ENCODE measurements around the gene TMC5.

Gene TMC5

DNA sequence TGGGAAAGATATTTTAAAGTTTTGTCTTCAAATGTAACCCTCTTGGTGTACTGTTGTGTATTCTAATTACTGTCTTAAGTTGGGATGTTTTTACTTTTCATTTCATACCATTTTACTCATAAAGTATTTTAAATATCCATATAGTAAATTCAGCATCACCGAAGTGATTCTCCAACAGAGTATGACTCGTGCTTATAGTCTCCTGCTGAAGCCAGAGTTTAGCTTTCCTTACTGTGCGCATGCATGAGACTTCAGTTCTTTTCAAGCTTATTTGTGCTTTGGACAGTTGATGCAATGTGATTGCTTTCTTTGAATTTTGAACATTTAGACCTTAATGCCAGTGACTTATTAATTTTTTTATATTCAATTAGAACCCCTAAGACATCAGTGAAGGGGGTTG, 130.5 kb downstream of the TMC5 start:
- Histone ChIP-seq H3K9me3 (ENCODE audit: severe bottlenecking) (no peaks in the 10 kb centered on the region), H3K4me1 (ENCODE audit: insufficient read depth, poor library complexity, severe bottlenecking) (no peaks in the 10 kb centered on the region), H3K27ac (ENCODE audit: poor library complexity, severe bottlenecking) (no peak overlapping the region), H3K36me3 (ENCODE audit: low read depth) (peaks cover 80% of the 10 kb centered on the region), H3K27me3 (ENCODE audit: insufficient read depth, poor library complexity, severe bottlenecking) (no peaks in the 10 kb centered on the region), H3K4me3 (ENCODE audit: severe bottlenecking) (no peak overlapping the region)
- TF ChIP-seq, protein P1, sequence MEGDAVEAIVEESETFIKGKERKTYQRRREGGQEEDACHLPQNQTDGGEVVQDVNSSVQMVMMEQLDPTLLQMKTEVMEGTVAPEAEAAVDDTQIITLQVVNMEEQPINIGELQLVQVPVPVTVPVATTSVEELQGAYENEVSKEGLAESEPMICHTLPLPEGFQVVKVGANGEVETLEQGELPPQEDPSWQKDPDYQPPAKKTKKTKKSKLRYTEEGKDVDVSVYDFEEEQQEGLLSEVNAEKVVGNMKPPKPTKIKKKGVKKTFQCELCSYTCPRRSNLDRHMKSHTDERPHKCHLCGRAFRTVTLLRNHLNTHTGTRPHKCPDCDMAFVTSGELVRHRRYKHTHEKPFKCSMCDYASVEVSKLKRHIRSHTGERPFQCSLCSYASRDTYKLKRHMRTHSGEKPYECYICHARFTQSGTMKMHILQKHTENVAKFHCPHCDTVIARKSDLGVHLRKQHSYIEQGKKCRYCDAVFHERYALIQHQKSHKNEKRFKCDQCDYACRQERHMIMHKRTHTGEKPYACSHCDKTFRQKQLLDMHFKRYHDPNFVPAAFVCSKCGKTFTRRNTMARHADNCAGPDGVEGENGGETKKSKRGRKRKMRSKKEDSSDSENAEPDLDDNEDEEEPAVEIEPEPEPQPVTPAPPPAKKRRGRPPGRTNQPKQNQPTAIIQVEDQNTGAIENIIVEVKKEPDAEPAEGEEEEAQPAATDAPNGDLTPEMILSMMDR (IDR thresholded peaks at IDR 0.05; ENCODE audit: poor library complexity, severe bottlenecking), result no peak
- ATAC-seq (ENCODE audit: low read depth) (no peak), DNase-seq (ENCODE audit: low spot score) (no peak)

Measured in RWPE2 (cell line).